AG09309 (cell line): ENCODE measurements around the gene NPY.

Experiments used
- DNase-seq: peaks from one replicate; pipeline ENCODE4 v3.0.0-alpha.2; 2010; ENCODE audit warnings: low read depth
- H3K4me3 ChIP-seq: 2 replicates; pipeline ENCODE4 v1.5.1; 2011; ENCODE audit warnings: mild to moderate bottlenecking, low read depth, low read length, moderate library complexity; ENCODE audit not compliant: control insufficient read depth
- TF ChIP-seq, protein P1 (sequence below): IDR thresholded peaks from 2 replicates; pipeline ENCODE4 v1.5.1; 2011; ENCODE audit warnings: mild to moderate bottlenecking, low read depth, low read length, inconsistent platforms; ENCODE audit not compliant: insufficient read depth, control insufficient read depth; ENCODE audit errors: missing control alignments

NPY gene

GRCh38 chr7:24283897-24284698 lies at the start of gene NPY:
Gene NPY (plus strand): TSS chr7:24284190. CDS start chr7:24285241, 1,051 bp downstream.
- TF ChIP-seq, protein P1, sequence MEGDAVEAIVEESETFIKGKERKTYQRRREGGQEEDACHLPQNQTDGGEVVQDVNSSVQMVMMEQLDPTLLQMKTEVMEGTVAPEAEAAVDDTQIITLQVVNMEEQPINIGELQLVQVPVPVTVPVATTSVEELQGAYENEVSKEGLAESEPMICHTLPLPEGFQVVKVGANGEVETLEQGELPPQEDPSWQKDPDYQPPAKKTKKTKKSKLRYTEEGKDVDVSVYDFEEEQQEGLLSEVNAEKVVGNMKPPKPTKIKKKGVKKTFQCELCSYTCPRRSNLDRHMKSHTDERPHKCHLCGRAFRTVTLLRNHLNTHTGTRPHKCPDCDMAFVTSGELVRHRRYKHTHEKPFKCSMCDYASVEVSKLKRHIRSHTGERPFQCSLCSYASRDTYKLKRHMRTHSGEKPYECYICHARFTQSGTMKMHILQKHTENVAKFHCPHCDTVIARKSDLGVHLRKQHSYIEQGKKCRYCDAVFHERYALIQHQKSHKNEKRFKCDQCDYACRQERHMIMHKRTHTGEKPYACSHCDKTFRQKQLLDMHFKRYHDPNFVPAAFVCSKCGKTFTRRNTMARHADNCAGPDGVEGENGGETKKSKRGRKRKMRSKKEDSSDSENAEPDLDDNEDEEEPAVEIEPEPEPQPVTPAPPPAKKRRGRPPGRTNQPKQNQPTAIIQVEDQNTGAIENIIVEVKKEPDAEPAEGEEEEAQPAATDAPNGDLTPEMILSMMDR, result no peak
- H3K4me3 ChIP-seq, result no peak within 1 kb of the TSS
- no peak for DNase-seq

DNA sequence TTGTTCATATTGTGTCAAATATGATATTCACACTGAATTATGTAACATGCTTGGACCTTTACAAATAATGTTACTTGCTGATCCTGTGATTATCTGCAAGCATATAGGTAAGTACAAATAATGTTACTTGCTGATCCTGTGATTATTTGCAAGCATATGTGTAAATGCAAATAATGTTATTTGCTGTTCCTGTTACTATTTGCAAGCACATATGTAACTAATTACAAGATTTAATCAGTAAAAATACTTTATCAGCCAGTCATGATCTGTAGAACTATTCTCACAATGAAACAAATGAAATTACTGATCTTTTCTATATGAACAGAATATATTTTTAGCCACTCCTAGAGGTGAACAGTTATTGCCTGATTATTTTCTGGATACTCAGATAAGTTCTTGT lies 44.7 kb upstream of the NPY start:
- TF ChIP-seq, protein P1, result no peak
- H3K4me3 ChIP-seq, result no peak overlapping the region
- no peak for DNase-seq

GRCh38 chr7:24241206-24241605 lies 42.8 kb upstream of the NPY start:
- no peak overlapping the region for H3K4me3 ChIP-seq
- no peak for DNase-seq
- TF ChIP-seq, protein P1, result no peak

DNA sequence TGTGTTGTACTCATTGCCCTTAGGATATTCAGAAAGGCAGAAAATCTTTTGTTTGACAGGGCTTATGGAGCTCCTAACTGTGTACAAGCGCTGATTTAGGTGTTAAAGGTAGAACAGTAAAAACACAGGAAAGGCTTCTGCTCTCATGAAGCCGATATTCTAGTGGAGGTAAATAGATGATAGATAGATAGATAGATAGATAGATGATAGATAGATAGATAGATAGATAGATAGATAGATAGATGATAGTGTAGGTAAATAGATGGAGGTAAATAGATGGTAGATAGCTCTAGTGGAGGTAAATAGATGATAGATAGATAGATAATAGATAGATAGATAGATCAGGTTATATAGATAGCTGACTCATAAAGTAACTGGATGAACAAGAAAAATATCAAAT lies 39.4 kb upstream of the NPY start:
- TF ChIP-seq, protein P1, result no peak
- H3K4me3 ChIP-seq, result no peak overlapping the region
- DNase-seq, result no peak

DNA sequence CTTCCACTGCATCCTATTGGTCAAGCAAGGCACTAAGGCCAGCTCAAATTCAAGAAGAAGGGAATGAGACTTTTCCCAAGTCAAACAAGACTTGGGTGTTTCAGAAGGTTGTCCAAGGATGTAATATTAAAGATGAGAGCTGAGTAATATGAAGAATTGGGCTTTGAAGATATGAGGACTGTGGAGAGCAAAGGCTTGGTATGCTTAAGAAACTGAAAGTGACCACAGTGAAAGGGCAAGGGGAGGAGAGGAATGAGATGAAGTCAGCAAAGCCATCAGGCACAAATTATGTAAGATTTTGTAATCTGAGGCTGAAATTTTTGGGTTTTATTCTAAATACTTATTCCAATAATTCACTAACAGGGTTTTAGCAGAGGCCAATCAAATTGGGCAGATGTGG lies 38.6 kb upstream of the NPY start:
- DNase-seq, result no peak
- TF ChIP-seq, protein P1, result no peak

DNA sequence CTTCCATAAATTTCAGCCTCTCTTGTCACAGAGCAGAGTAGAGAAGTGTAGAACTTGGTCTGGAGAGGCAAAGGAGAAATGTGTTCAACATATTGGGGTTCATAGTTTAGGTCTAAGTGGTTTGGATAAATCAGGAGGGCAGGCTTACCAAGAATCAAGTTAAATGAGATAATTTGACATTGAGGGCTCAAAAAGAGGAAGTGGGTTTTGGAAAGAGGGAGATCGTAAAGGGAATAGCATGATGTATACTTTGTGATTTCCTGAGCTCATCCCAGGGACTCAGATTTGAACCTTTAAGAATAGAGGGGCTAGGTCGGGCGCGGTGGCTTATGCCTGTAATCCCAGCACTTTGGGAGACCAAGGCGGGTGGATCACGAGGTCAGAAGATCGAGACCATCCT lies 34.7 kb upstream of the NPY start:
- no peak overlapping the region for H3K4me3 ChIP-seq
- TF ChIP-seq, protein P1, result no peak
- DNase-seq, result no peak

More for the DNA sequence above, 38.6 kb upstream of the NPY start:
- no peak overlapping the region for H3K4me3 ChIP-seq
